Measurements from ENCODE around the gene SHISA6. TPM values are rescaled to one million over a fixed set of nuclear protein-coding genes. Genes with fewer than 3 reads are reported as not detected.

Gene SHISA6
- total and polyA plus RNA-seq, 4 donors = not detected

- Histone ChIP-seq H3K27me3 (ENCODE audit: control insufficient read depth in 4 of 4, insufficient read depth in 4 of 4, low read length in 3 of 4) (peaks cover 0 to 4% (median 0%) of the 10 kb centered on the region in 4 donors), H3K4me1 (ENCODE audit: control insufficient read depth in 4 of 4, insufficient read depth in 4 of 4, low read length in 3 of 4) (no peaks in the 10 kb centered on the region), H3K27ac (ENCODE audit: low read depth in 1 of 2, low read length in 2 of 2) (no peak overlapping the region), H3K9me3 (ENCODE audit: control insufficient read depth in 4 of 4, low read length in 3 of 4) (no peaks in the 10 kb centered on the region), H3K36me3 (ENCODE audit: control insufficient read depth in 4 of 4, insufficient read depth in 3 of 4, low read depth in 1 of 4, low read length in 3 of 4) (no peaks in the 10 kb centered on the region), H3K9ac (ENCODE audit: low read depth in 1 of 2, low read length in 2 of 2) (no peak overlapping the region), H3K4me3 (ENCODE audit: low read depth in 1 of 3, low read length in 3 of 3) (no peak overlapping the region)
- TF ChIP-seq EGR1 (IDR thresholded peaks at IDR 0.05; ENCODE audit: low read depth in 2 of 2) (no peak), FOXA1 (IDR thresholded peaks at IDR 0.05) (no peak), FOXA2 (IDR thresholded peaks at IDR 0.05) (no peak), TAF1 (conservative IDR thresholded peaks at IDR 0.05) (no peak), GABPA (IDR thresholded peaks at IDR 0.05 in 1 of 2, conservative IDR thresholded peaks at IDR 0.05 in 1 of 2) (no peak), ATF3 (IDR thresholded peaks at IDR 0.05) (no peak), REST (IDR thresholded peaks at IDR 0.05) (no peak), CTCF (IDR thresholded peaks at IDR 0.05; ENCODE audit: low read depth, low read length, missing input control) (no peak), YY1 (IDR thresholded peaks at IDR 0.05) (no peak), RXRA (IDR thresholded peaks at IDR 0.05) (no peak), RAD21 (IDR thresholded peaks at IDR 0.05) (no peak)
- no peak for DNase-seq (ENCODE audit: low spot score)
- 55% methylated on average over 1 of the region's 1 CpG for WGBS
Observed at GRCh38 chr17:11554042-11554441, 313.0 kb downstream of the SHISA6 start.

GRCh38 chr17:11554542-11554941, 313.5 kb downstream of the SHISA6 start:
- no peak for DNase-seq (ENCODE audit: low spot score)
- Histone ChIP-seq H3K27me3 (ENCODE audit: control insufficient read depth in 4 of 4, insufficient read depth in 4 of 4, low read length in 3 of 4) (peaks cover 0 to 4% (median 0%) of the 10 kb centered on the region in 4 donors), H3K9ac (ENCODE audit: low read depth in 1 of 2, low read length in 2 of 2) (no peak overlapping the region), H3K9me3 (ENCODE audit: control insufficient read depth in 4 of 4, low read length in 3 of 4) (no peaks in the 10 kb centered on the region), H3K36me3 (ENCODE audit: control insufficient read depth in 4 of 4, insufficient read depth in 3 of 4, low read depth in 1 of 4, low read length in 3 of 4) (no peaks in the 10 kb centered on the region), H3K4me1 (ENCODE audit: control insufficient read depth in 4 of 4, insufficient read depth in 4 of 4, low read length in 3 of 4) (no peaks in the 10 kb centered on the region), H3K27ac (ENCODE audit: low read depth in 1 of 2, low read length in 2 of 2) (no peak overlapping the region), H3K4me3 (ENCODE audit: low read depth in 1 of 3, low read length in 3 of 3) (no peak overlapping the region)
- TF ChIP-seq FOXA2 (IDR thresholded peaks at IDR 0.05) (no peak), MAX (IDR thresholded peaks at IDR 0.05) (no peak), SP1 (IDR thresholded peaks at IDR 0.05) (no peak), RXRA (IDR thresholded peaks at IDR 0.05) (no peak), NR2F2 (IDR thresholded peaks at IDR 0.05) (no peak), HNF4G (IDR thresholded peaks at IDR 0.05) (no peak), ATF3 (IDR thresholded peaks at IDR 0.05) (no peak), CTCF (IDR thresholded peaks at IDR 0.05; ENCODE audit: low read depth, low read length, missing input control) (no peak), YY1 (IDR thresholded peaks at IDR 0.05) (no peak), FOXA1 (IDR thresholded peaks at IDR 0.05) (no peak), RAD21 (IDR thresholded peaks at IDR 0.05) (no peak), TAF1 (conservative IDR thresholded peaks at IDR 0.05) (no peak), GABPA (IDR thresholded peaks at IDR 0.05 in 1 of 2, conservative IDR thresholded peaks at IDR 0.05 in 1 of 2) (no peak)
- WGBS = 79% methylated on average over 5 of the region's 5 CpGs

Measured in liver (tissue), 9 donors.